HFFc6 (cell line): ENCODE measurements around the gene CPS1. TPM values are rescaled to one million over a fixed set of nuclear protein-coding genes. Genes with fewer than 3 reads are reported as not detected.

Experiments
- DNase-seq: peaks from one replicate; pipeline ENCODE4 v3.0.0-alpha.2; 2018
- H3K27ac Mint-ChIP-seq: 2 replicates; pipeline ENCODE4 v1.8.0; 2020; ENCODE audit warnings: mild to moderate bottlenecking, mixed read lengths
- H3K27me3 Mint-ChIP-seq: 2 replicates; pipeline ENCODE4 v1.8.0; 2021; ENCODE audit warnings: mild to moderate bottlenecking, moderate library complexity, mixed read lengths; ENCODE audit not compliant: insufficient read depth
- H3K36me3 Mint-ChIP-seq: 2 replicates; pipeline ENCODE4 v1.8.0; 2021; ENCODE audit warnings: low read depth, mixed read lengths
- H3K4me1 Mint-ChIP-seq: 2 replicates; pipeline ENCODE4 v1.8.0; 2020; ENCODE audit warnings: low read depth, mixed read lengths
- H3K4me3 Mint-ChIP-seq: 2 replicates; pipeline ENCODE4 v1.8.0; 2020; ENCODE audit warnings: mild to moderate bottlenecking, moderate library complexity, mixed read lengths
- H3K9me3 Mint-ChIP-seq: 2 replicates; pipeline ENCODE4 v1.8.0; 2020; ENCODE audit warnings: mild to moderate bottlenecking, mixed read lengths
- CTCF ChIP-seq: fragments of 200-600 bp; sonication (generic); IDR thresholded peaks from 2 replicates; pipeline ENCODE4 v1.5.0; 2021; ENCODE audit warnings: antibody characterized with exemption, mild to moderate bottlenecking
- total RNA-seq, 6 experiments: library from RNA; stranded (reverse); fragmentation: NEBNext Ultra II Directional; extraction: Animal tissue kit (Norgen Biotek cat#: 25700); gene quantifications; 2 replicates in 1 of 6; 3 replicates in 5 of 6; pipeline ENCODE4 v1.2.3, GENCODE V29; 2021

Gene CPS1
- total RNA-seq, 6 experiments from 2014 or later, result 1.6 to 5.2 (median 3.1) TPM

- H3K27me3 Mint-ChIP-seq, result no peaks in the 10 kb centered on the region
- no peaks in the 10 kb centered on the region for H3K4me1 Mint-ChIP-seq
- peaks cover 27% of the 10 kb centered on the region for H3K9me3 Mint-ChIP-seq
These were observed 24.9 kb upstream of the CPS1 start for GRCh38 chr2:210531482-210531881.

GRCh38 chr2:210533389-210533788 lies 23.0 kb upstream of the CPS1 start:
- no peak for TF ChIP-seq CTCF
- H3K27ac Mint-ChIP-seq, result no peak overlapping the region
- H3K27me3 Mint-ChIP-seq, result no peaks in the 10 kb centered on the region
- no peaks in the 10 kb centered on the region for H3K36me3 Mint-ChIP-seq
- DNase-seq, result no peak
- H3K4me1 Mint-ChIP-seq, result no peaks in the 10 kb centered on the region
- H3K4me3 Mint-ChIP-seq, result no peak overlapping the region
- peaks cover 27% of the 10 kb centered on the region for H3K9me3 Mint-ChIP-seq

More at GRCh38 chr2:210531482-210531881, 24.9 kb upstream of the CPS1 start:
- no peak overlapping the region for H3K4me3 Mint-ChIP-seq
- no peak for DNase-seq
- H3K27ac Mint-ChIP-seq, result no peak overlapping the region
- TF ChIP-seq CTCF, result no peak
- H3K36me3 Mint-ChIP-seq, result no peaks in the 10 kb centered on the region

GRCh38 chr2:210534879-210535278 lies 21.5 kb upstream of the CPS1 start:
- Mint-ChIP-seq H3K4me1 (no peaks in the 10 kb centered on the region), H3K36me3 (no peaks in the 10 kb centered on the region), H3K27me3 (no peaks in the 10 kb centered on the region), H3K27ac (no peak overlapping the region), H3K4me3 (no peak overlapping the region), H3K9me3 (peaks cover 21% of the 10 kb centered on the region)
- no peak for DNase-seq
- TF ChIP-seq CTCF, result no peak

GRCh38 chr2:210536973-210537650 lies 19.3 kb upstream of the CPS1 start:
- Mint-ChIP-seq H3K27me3 (no peaks in the 10 kb centered on the region), H3K4me3 (no peak overlapping the region), H3K36me3 (no peaks in the 10 kb centered on the region), H3K27ac (no peak overlapping the region), H3K9me3 (peaks cover 21% of the 10 kb centered on the region), H3K4me1 (no peaks in the 10 kb centered on the region)
- no peak for TF ChIP-seq CTCF
- DNase-seq, result no peak

GRCh38 chr2:210539035-210539434 lies 17.4 kb upstream of the CPS1 start:
- Mint-ChIP-seq H3K27me3 (no peaks in the 10 kb centered on the region), H3K27ac (no peak overlapping the region), H3K4me3 (no peak overlapping the region), H3K9me3 (peaks cover 14% of the 10 kb centered on the region), H3K36me3 (no peaks in the 10 kb centered on the region), H3K4me1 (no peaks in the 10 kb centered on the region)
- no peak for DNase-seq
- TF ChIP-seq CTCF, result no peak
